ENCODE measurements around the gene ASCL2.

The ASCL2 gene

GRCh38 chr11:2235588-2236326 lies 34.6 kb downstream of the ASCL2 start:
- no peak overlapping the region for H3K27ac ChIP-seq
- no peak for TF ChIP-seq CTCF (conservative IDR thresholded peaks at IDR 0.05)

- no peak for TF ChIP-seq CTCF (conservative IDR thresholded peaks at IDR 0.05)
- no peak overlapping the region for H3K27ac ChIP-seq
Measured at GRCh38 chr11:2234963-2235362, 35.4 kb downstream of the ASCL2 start.

- no peak overlapping the region for H3K27ac ChIP-seq
- TF ChIP-seq CTCF (conservative IDR thresholded peaks at IDR 0.05): no peak
Measured at GRCh38 chr11:2233693-2234455, 36.5 kb downstream of the ASCL2 start.

- TF ChIP-seq CTCF (conservative IDR thresholded peaks at IDR 0.05): no peak
- no peak overlapping the region for H3K27ac ChIP-seq
Measured at GRCh38 chr11:2229713-2230297, 40.6 kb downstream of the ASCL2 start.

GRCh38 chr11:2224254-2224653 lies 46.1 kb downstream of the ASCL2 start:
- TF ChIP-seq CTCF (conservative IDR thresholded peaks at IDR 0.05): no peak
- H3K27ac ChIP-seq: no peak overlapping the region

- TF ChIP-seq CTCF (conservative IDR thresholded peaks at IDR 0.05): no peak
- H3K27ac ChIP-seq: no peak overlapping the region
Measured at GRCh38 chr11:2223153-2223794, 47.1 kb downstream of the ASCL2 start.

- H3K27ac ChIP-seq: no peak overlapping the region
- no peak for TF ChIP-seq CTCF (conservative IDR thresholded peaks at IDR 0.05)
Measured at GRCh38 chr11:2222451-2222850, 47.9 kb downstream of the ASCL2 start.
